Ovary (tissue), 9 donors: Measurements from ENCODE around the gene RIC3. TPM values are rescaled to one million over a fixed set of nuclear protein-coding genes. Genes with fewer than 3 reads are reported as not detected.

Source experiments
- DNase-seq, 5 donors: peaks; one replicate each; pipeline ENCODE4 v3.0.0-alpha.2; 2019 to 2020
- H3K27ac ChIP-seq, 2 donors: fragments of 200-600 bp; one replicate each; pipeline versions ENCODE4 v1.5.1 to v1.8.0; 2019 to 2022
- H3K27me3 ChIP-seq: fragments of 200-600 bp; one replicate; pipeline ENCODE4 v1.8.0; 2022
- H3K36me3 ChIP-seq: fragments of 200-600 bp; sonication (generic); one replicate; pipeline ENCODE4 v1.5.1; 2019
- H3K4me1 ChIP-seq: one replicate; pipeline ENCODE4 v1.8.1; 2013; ENCODE audit warnings: mild to moderate bottlenecking, moderate library complexity; ENCODE audit not compliant: insufficient read depth
- H3K4me3 ChIP-seq: fragments of 200-600 bp; sonication (generic); one replicate; pipeline ENCODE4 v1.5.1; 2017
- H3K9me3 ChIP-seq, 2 donors: fragments of 200-600 bp in 1 of 2; sonication (generic) in 1 of 2; one replicate each; pipeline versions ENCODE4 v1.5.1 to v1.8.1; 2013 to 2019; ENCODE audit warnings: mild to moderate bottlenecking in 1 of 2, moderate library complexity in 1 of 2
- EP300 ChIP-seq: sonication (generic); formaldehyde crosslinking; IDR thresholded peaks from one replicate; pipeline ENCODE4 v1.6.1; 2017; ENCODE audit warnings: antibody characterized with exemption
- POLR2A ChIP-seq: fragments of 450-650 bp; IDR thresholded peaks from one replicate; pipeline ENCODE4 v1.6.1; 2017; ENCODE audit warnings: antibody characterized with exemption, mild to moderate bottlenecking, moderate library complexity
- WGBS, 3 donors: extraction: QIAGEN DNeasy Blood & Tissue Kit in 1 of 3; methylation state at CpG; one replicate each; pipeline versions ENCODE4 v1.1.5 to v1.1.7; 2013 to 2017; 5-methylcytosine and 5-hydroxymethylcytosine counted together
- intact Hi-C, 4 donors: fragments of 100-400 bp; cut with DNase I; formaldehyde crosslinking; loops; one replicate each; pipeline versions ENCODE4 v1.11.0 to v1.15.1; 2022 to 2023
- polyA plus RNA-seq, 2 donors: library from polyadenylated mRNA; stranded (reverse); fragments of 200-250 nt in 1 of 2; fragments of 350-450 nt in 1 of 2; fragmentation: Illumina TruSeq in 1 of 2; extraction: RNeasy Lipid Tissue Mini Kit (QIAGEN cat#74804) in 1 of 2; gene quantifications; one replicate each; pipeline ENCODE4 v1.2.3, GENCODE V29; 2013 to 2014
- total RNA-seq, 7 donors: library from RNA; depleted of rRNA in 2 of 7; stranded (reverse); fragments of >200 nt in 2 of 7; fragmentation: NEBNext Ultra II Directional in 3 of 7; extraction: Animal tissue kit (Norgen Biotek cat#: 25700) in 3 of 7; gene quantifications; one replicate each; pipeline versions ENCODE4 v1.1.0 to v1.2.4, GENCODE V29; 2016 to 2023
- TF ChIP-seq, protein P1 (sequence below), 3 donors: fragments of 450-650 bp in 2 of 3; fragments of 200-600 bp in 1 of 3; IDR thresholded peaks; one replicate each; pipeline versions ENCODE4 v1.5.1 to v1.8.0; 2016 to 2022; ENCODE audit warnings: antibody characterized with exemption in 3 of 3, mild to moderate bottlenecking in 1 of 3
- donor health status: DM: no; HTN: no; CAD: no; lungs with moderate emphysema.
- donor health status: DM: no; HTN: no; CAD: no.
- donor health status: Bipolar disorder and iron deficiency.
- donor health status: DM: yes; HTN: yes; CAD: no.
- donor health status: DM: no; HTN: no; CAD: no.
- donor health status: DM: yes; HTN: yes; CAD: no.

Gene RIC3
- total and polyA plus RNA-seq, 9 donors: 10.6 to 31.4 (median 26.3) TPM

DNA sequence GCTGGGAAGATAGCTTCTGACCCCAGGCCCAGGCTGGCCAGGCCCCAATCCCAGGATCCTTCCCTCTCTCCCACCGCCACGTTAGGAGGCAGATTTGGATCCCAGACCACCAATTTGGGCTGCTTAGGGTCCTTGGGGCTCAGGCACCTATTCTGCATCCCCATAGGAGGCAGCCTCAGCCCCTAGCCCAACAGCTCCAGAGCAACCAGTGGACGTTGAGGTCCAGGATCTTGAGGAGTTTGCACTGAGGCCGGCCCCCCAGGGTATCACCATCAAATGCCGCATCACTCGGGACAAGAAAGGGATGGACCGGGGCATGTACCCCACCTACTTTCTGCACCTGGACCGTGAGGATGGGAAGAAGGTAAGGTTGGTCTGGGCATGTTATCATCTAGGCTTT, 71.8 kb downstream of the RIC3 start:
- intact Hi-C loops: loop anchor here in 2 of 4 donors (5.0 to 10.0 kb wide), 2 partner anchors 80 to 92 kb away; no protein-coding TSS in a partner anchor

DNA sequence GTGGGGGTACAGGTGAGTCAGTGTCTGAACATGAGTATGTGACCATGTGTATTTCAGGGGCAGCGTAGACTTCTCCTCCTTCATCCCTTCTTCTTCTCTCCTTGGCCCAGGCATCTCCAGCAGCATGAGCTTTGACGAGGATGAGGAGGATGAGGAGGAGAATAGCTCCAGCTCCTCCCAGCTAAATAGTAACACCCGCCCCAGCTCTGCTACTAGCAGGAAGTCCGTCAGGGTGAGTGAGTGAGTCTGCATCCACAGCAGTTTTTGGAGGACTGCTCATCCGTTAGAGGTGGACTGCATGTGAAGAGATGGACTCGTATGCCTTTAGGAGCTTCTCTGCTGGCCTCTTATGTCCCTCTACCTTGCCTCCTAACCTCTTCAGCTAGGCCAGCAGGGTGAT, 72.2 kb downstream of the RIC3 start:
- intact Hi-C loops: loop anchor here in 2 of 4 donors (5.0 to 10.0 kb wide), 2 partner anchors 79 to 92 kb away; no protein-coding TSS in a partner anchor
- H3K4me3 ChIP-seq: no peak overlapping the region
- H3K9me3 ChIP-seq: no peaks in the 10 kb centered on the region
- WGBS, 3 donors: 67 to 74% (median 68%) methylated on average over 6 of the region's 6 CpGs
- H3K4me1 ChIP-seq: no peaks in the 10 kb centered on the region
- no peaks in the 10 kb centered on the region for H3K27me3 ChIP-seq
- no peak overlapping the region for H3K27ac ChIP-seq
- no peak for TF ChIP-seq POLR2A
- H3K36me3 ChIP-seq: no peaks in the 10 kb centered on the region
- no peak for DNase-seq

More for the DNA sequence above, 71.8 kb downstream of the RIC3 start:
- TF ChIP-seq POLR2A (no peak), EP300 (no peak)
- TF ChIP-seq, protein P1, sequence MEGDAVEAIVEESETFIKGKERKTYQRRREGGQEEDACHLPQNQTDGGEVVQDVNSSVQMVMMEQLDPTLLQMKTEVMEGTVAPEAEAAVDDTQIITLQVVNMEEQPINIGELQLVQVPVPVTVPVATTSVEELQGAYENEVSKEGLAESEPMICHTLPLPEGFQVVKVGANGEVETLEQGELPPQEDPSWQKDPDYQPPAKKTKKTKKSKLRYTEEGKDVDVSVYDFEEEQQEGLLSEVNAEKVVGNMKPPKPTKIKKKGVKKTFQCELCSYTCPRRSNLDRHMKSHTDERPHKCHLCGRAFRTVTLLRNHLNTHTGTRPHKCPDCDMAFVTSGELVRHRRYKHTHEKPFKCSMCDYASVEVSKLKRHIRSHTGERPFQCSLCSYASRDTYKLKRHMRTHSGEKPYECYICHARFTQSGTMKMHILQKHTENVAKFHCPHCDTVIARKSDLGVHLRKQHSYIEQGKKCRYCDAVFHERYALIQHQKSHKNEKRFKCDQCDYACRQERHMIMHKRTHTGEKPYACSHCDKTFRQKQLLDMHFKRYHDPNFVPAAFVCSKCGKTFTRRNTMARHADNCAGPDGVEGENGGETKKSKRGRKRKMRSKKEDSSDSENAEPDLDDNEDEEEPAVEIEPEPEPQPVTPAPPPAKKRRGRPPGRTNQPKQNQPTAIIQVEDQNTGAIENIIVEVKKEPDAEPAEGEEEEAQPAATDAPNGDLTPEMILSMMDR (IDR thresholded peaks at IDR 0.05): no peak
- 91 to 94% (median 91%) methylated on average over 8 of the region's 8 CpGs for WGBS, 3 donors
- Histone ChIP-seq H3K4me1 (no peaks in the 10 kb centered on the region), H3K4me3 (no peak overlapping the region), H3K9me3 (no peaks in the 10 kb centered on the region), H3K36me3 (no peaks in the 10 kb centered on the region), H3K27me3 (no peaks in the 10 kb centered on the region), H3K27ac (no peak overlapping the region)
- no peak for DNase-seq

DNA sequence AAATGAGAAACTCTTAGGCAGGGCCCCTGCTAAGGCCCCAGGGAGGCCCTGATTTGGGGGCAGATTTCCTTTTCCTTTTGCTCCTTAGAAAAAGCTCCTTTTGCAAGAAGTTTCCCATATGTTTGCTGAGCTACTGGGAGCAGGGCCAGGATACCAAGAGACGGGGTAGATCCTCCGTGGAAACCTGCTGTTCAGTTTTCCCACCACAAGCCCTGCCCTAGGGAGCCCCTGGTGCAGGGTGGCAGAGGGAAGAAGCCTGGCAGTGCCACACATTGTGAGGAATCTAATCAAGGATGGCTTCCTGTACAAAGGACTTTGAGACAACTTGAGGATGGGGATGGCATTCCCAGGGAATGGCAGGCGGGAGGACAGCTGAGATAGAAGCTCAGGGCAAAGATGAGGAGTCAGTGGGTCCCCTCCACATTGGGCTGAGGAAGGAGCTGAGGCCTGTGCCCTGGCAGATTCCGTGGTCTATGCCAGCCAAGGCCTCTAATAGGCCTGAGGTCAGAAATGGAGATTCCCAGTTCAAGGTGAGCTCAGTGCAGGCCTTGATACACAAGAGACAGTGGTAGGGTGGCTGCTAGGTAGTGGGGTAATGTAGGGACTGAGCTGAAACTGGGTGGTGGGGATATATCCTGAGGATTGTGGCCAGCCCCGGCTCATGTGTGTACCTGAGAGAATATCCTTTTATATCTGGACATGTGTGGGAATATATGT, 72.9 kb downstream of the RIC3 start:
- 75 to 77% (median 76%) methylated on average over 5 of the region's 5 CpGs for WGBS, 3 donors
- no peaks in the 10 kb centered on the region for H3K9me3 ChIP-seq
- H3K36me3 ChIP-seq: no peaks in the 10 kb centered on the region
- intact Hi-C loops: loop anchor here in 2 of 4 donors (5.0 to 10.0 kb wide), 2 partner anchors 79 to 91 kb away; no protein-coding TSS in a partner anchor
- H3K27ac ChIP-seq: no peak overlapping the region
- TF ChIP-seq POLR2A (no peak), EP300 (no peak)
- TF ChIP-seq, protein P1 (IDR thresholded peaks at IDR 0.05): no peak
- no peaks in the 10 kb centered on the region for H3K27me3 ChIP-seq
- no peak overlapping the region for H3K4me3 ChIP-seq
- H3K4me1 ChIP-seq: no peaks in the 10 kb centered on the region
- DNase-seq: no peak

DNA sequence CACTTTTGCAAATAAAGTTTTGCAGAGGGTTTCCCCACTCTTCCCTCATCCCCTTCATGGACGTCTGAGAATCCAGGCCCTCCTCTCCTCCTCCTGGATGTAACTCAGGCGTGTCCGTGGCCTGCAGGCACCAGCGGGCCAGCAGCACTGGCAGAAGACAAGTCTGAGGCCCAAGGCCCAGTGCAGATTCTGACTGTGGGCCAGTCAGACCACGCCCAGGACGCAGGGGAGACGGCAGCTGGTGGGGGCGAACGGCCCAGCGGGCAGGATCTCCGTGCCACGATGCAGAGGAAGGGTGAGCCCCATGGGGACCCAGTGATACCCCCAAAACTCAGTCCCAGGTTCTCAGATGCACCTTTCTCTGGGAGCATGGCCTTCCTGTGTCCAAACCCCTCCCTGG, 73.5 kb downstream of the RIC3 start:
- no peak overlapping the region for H3K27ac ChIP-seq
- H3K4me3 ChIP-seq: no peak overlapping the region
- no peak for TF ChIP-seq POLR2A
- TF ChIP-seq EP300: no peak
- TF ChIP-seq, protein P1 (IDR thresholded peaks at IDR 0.05): no peak
- H3K27me3 ChIP-seq: no peaks in the 10 kb centered on the region
- intact Hi-C loops: loop anchor here in 2 of 4 donors (5.0 to 10.0 kb wide), 2 partner anchors 78 to 91 kb away; no protein-coding TSS in a partner anchor
- WGBS, 3 donors: 68 to 74% (median 71%) methylated on average over 12 of the region's 12 CpGs
- no peak for DNase-seq
- no peaks in the 10 kb centered on the region for H3K36me3 ChIP-seq
- H3K4me1 ChIP-seq: no peaks in the 10 kb centered on the region
- H3K9me3 ChIP-seq: no peaks in the 10 kb centered on the region

DNA sequence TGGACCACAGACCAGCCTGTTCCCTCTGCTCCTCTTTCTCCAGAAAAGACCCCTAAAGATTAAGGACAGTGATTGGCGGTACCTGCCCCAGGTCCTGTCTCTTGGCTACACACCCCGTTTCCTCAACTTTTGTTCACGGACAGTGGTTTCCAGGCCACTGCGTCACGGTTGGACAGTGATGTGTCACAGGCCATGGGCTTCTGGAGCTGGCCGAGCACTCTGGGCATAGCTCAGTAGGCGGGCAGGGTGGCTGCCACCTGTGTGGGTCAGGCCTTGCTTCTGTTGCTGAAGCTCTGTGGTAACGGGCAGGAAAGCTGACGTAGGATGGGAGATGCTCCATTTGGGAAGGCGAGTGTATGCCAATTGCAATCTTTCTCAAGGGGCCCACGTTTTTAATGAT, 74.2 kb downstream of the RIC3 start:
- DNase-seq: no peak
- no peak for TF ChIP-seq POLR2A
- TF ChIP-seq, protein P1 (IDR thresholded peaks at IDR 0.05): no peak
- TF ChIP-seq EP300: no peak
- H3K9me3 ChIP-seq: no peaks in the 10 kb centered on the region
- 88 to 91% (median 89%) methylated on average over 11 of the region's 11 CpGs for WGBS, 3 donors
- no peak overlapping the region for H3K4me3 ChIP-seq
- no peak overlapping the region for H3K27ac ChIP-seq
- H3K4me1 ChIP-seq: no peaks in the 10 kb centered on the region
- H3K36me3 ChIP-seq: no peaks in the 10 kb centered on the region
- H3K27me3 ChIP-seq: no peaks in the 10 kb centered on the region
- intact Hi-C loops: loop anchor here in 3 of 4 donors (5.0 to 10.0 kb wide), 3 partner anchors 62 to 90 kb away; no protein-coding TSS in a partner anchor
